Neural crest cell (in vitro differentiated cells): ENCODE data around the gene ITCH. TPM values are rescaled to one million over a fixed set of nuclear protein-coding genes. Genes with fewer than 3 reads are reported as not detected.
A peak's percentile ranks its signal among the peaks of the same experiment; 100 is the strongest.
"Not testable (repeated sequence)": the region's sequence is repeated elsewhere in the genome, so short reads cannot be mapped to it uniquely, and the experiment has no call there.

Source experiments
- DNase-seq: peaks from one replicate; pipeline ENCODE4 v3.0.0; 2021; ENCODE audit warnings: low read depth, mixed read lengths, low spot score
- H3K27ac Mint-ChIP-seq: one replicate; pipeline ENCODE4 v1.8.0; 2021; ENCODE audit warnings: mild to moderate bottlenecking, mixed read lengths; ENCODE audit not compliant: unreplicated experiment
- H3K27me3 Mint-ChIP-seq: 2 replicates; pipeline ENCODE4 v1.8.0; 2021; ENCODE audit warnings: low read depth, mild to moderate bottlenecking, mixed read lengths
- H3K36me3 Mint-ChIP-seq: 2 replicates; pipeline ENCODE4 v1.8.0; 2021; ENCODE audit warnings: low read depth, mild to moderate bottlenecking, mixed read lengths
- H3K4me1 Mint-ChIP-seq: 2 replicates; pipeline ENCODE4 v1.8.0; 2021; ENCODE audit warnings: mixed read lengths
- H3K4me3 Mint-ChIP-seq: one replicate; pipeline ENCODE4 v1.8.0; 2021; ENCODE audit warnings: mild to moderate bottlenecking, mixed read lengths
- H3K9me3 Mint-ChIP-seq: 2 replicates; pipeline ENCODE4 v1.8.0; 2021; ENCODE audit warnings: mixed read lengths
- CTCF ChIP-seq: fragments of 200-600 bp; sonication (generic); conservative IDR thresholded peaks from 2 replicates; pipeline ENCODE4 v1.5.0; 2021; ENCODE audit warnings: antibody characterized with exemption, mild to moderate bottlenecking
- total RNA-seq: library from RNA; stranded (reverse); gene quantifications from 2 replicates; pipeline ENCODE4 v1.2.1, GENCODE V29; 2021

Gene ITCH
- total RNA-seq, 1 donor from 2014 or later = 69.3 TPM

- H3K4me1 Mint-ChIP-seq = peaks cover 6% of the 10 kb centered on the region
- peaks cover 5% of the 10 kb centered on the region for H3K9me3 Mint-ChIP-seq
- no peak for TF ChIP-seq CTCF
- H3K36me3 Mint-ChIP-seq = peaks cover 53% of the 10 kb centered on the region
- peak overlapping the region; percentile 20 for H3K27ac Mint-ChIP-seq
- no peaks in the 10 kb centered on the region for H3K27me3 Mint-ChIP-seq
- DNase-seq = no peak
- H3K4me3 Mint-ChIP-seq = no peak overlapping the region
Measured at GRCh38 chr20:34475979-34476736, 113.1 kb downstream of the ITCH start.

GRCh38 chr20:34479627-34480026, 116.6 kb downstream of the ITCH start:
- Mint-ChIP-seq H3K9me3 (peaks cover 15% of the 10 kb centered on the region), H3K4me3 (no peak overlapping the region), H3K27ac (no peak overlapping the region), H3K4me1 (no peaks in the 10 kb centered on the region), H3K27me3 (no peaks in the 10 kb centered on the region), H3K36me3 (peaks cover 62% of the 10 kb centered on the region)
- DNase-seq = no peak
- TF ChIP-seq CTCF = no peak

- H3K4me3 Mint-ChIP-seq, H3K27me3 Mint-ChIP-seq, DNase-seq, H3K27ac Mint-ChIP-seq, H3K4me1 Mint-ChIP-seq: not testable (repeated sequence)
- Mint-ChIP-seq H3K36me3 (peaks cover 54% of the 10 kb centered on the region), H3K9me3 (peaks cover 12% of the 10 kb centered on the region)
Measured at GRCh38 chr20:34482154-34482553, 119.1 kb downstream of the ITCH start.

DNA sequence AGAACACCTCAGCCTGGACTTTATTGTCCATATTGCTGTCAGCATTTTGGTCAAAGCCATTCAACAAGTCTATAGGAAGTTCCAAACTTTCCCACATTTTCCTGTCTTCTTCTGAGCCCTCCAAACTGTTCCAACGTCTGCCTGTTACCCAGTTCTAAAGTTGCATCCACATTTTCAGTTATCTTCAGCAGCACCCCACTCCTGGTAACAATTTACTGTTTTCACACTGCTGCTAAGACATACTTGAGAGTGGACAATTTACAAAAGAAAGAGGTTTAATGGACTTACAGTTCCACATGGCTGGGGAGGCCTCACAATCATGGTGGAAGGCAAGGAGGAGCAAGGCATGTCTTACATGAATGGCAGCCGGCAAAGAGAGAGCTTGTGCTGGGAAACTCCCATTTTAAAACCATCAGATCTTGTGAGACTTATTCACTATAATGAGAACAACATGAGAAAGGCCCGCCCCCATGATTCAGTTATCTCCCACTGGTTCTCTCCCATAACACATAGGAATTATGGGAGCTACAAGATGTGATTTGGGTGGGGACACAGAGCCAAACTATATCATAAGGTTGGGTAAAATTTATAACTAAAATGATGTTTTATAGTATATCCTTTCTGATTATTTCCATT, 120.6 kb downstream of the ITCH start:
- not testable (repeated sequence) for H3K4me3 Mint-ChIP-seq, H3K4me1 Mint-ChIP-seq, DNase-seq, H3K27me3 Mint-ChIP-seq, H3K27ac Mint-ChIP-seq
- Mint-ChIP-seq H3K36me3 (peaks cover 50% of the 10 kb centered on the region), H3K9me3 (peaks cover 12% of the 10 kb centered on the region)

DNA sequence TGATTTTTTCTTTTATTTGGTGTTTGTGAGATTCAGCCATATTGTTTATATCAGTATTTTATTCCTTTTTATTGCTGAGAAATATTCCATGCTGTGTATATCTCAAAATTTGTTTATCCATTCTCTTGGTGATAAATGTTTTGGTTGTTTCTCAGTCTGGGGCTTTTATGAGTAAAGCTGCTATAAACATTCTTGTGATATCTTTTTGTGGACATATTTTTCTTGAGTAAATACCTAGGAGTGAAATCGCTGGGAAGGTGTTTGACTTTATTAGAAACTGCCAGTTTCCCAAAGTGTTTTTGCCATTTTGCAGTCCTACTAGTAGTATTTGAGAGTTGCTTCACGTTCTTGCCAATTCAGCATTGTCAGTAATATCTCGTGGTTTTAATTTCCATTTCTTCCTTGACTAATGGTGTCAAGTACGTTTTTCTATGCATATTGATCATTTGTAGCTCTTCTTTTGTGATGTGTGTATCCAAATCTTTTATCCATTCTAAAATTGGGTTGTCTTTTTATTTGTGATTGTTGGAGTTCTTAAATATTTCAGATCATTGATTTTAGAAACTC, 122.1 kb downstream of the ITCH start:
- DNase-seq = no peak
- Mint-ChIP-seq H3K36me3 (peaks cover 44% of the 10 kb centered on the region), H3K4me1 (no peaks in the 10 kb centered on the region), H3K27me3 (no peaks in the 10 kb centered on the region), H3K9me3 (peaks cover 10% of the 10 kb centered on the region), H3K27ac (no peak overlapping the region), H3K4me3 (no peak overlapping the region)
- TF ChIP-seq CTCF = no peak

GRCh38 chr20:34491226-34491931, 128.3 kb downstream of the ITCH start:
- TF ChIP-seq CTCF = no peak
- Mint-ChIP-seq H3K9me3 (peaks cover 2% of the 10 kb centered on the region), H3K4me1 (no peaks in the 10 kb centered on the region), H3K36me3 (peaks cover 30% of the 10 kb centered on the region), H3K27ac (no peak overlapping the region), H3K27me3 (no peaks in the 10 kb centered on the region), H3K4me3 (no peak overlapping the region)
- DNase-seq = no peak
